ENCODE results near the gene TMEM165. TPM values are rescaled to one million over a fixed set of nuclear protein-coding genes. Genes with fewer than 3 reads are reported as not detected.

TMEM165 gene
- total and polyA plus RNA-seq, 3 donors from 2014 or later = 39.9 to 122 (median 94.8) TPM

DNA sequence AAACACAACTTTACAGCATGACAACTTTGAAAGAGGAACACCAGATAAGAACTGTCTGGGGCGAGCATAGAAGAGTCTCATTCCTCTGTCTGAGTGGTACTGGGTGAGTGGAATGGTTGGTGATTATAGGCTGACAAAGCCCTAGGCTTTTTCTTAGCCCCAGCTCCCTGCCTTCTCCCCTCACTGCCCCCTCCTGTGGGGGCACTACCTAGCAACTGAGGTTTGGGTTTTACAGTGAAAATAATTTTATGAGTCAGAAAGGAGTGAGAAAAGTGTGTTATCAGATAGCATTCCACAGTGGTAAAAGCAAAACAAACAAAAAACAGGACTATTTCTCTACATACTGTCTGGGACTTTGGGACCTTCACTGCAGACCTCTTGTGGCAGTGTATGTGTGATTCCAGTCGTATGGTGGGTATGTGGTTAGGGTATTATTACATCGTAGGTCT, 10.5 kb upstream of the TMEM165 start:
- Histone ChIP-seq H3K36me3 (ENCODE audit: low read depth, missing control alignments) (no peaks in the 10 kb centered on the region), H3K9me3 (no peaks in the 10 kb centered on the region), H3K27ac (no peak overlapping the region), H3K4me1 (no peaks in the 10 kb centered on the region), H3K27me3 (no peaks in the 10 kb centered on the region), H3K4me3 (no peak overlapping the region)
- TF ChIP-seq, protein P1, sequence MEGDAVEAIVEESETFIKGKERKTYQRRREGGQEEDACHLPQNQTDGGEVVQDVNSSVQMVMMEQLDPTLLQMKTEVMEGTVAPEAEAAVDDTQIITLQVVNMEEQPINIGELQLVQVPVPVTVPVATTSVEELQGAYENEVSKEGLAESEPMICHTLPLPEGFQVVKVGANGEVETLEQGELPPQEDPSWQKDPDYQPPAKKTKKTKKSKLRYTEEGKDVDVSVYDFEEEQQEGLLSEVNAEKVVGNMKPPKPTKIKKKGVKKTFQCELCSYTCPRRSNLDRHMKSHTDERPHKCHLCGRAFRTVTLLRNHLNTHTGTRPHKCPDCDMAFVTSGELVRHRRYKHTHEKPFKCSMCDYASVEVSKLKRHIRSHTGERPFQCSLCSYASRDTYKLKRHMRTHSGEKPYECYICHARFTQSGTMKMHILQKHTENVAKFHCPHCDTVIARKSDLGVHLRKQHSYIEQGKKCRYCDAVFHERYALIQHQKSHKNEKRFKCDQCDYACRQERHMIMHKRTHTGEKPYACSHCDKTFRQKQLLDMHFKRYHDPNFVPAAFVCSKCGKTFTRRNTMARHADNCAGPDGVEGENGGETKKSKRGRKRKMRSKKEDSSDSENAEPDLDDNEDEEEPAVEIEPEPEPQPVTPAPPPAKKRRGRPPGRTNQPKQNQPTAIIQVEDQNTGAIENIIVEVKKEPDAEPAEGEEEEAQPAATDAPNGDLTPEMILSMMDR (IDR thresholded peaks at IDR 0.05) = no peak
- no peak for TF ChIP-seq POLR2A (IDR thresholded peaks at IDR 0.05)
- no peak for DNase-seq
- intact Hi-C loops (cut with DNase I; ENCODE audit: low total_unique reads) = no loop called here
- 80 to 88% methylated on average over 3 of the region's 3 CpGs for WGBS, 2 donors

DNA sequence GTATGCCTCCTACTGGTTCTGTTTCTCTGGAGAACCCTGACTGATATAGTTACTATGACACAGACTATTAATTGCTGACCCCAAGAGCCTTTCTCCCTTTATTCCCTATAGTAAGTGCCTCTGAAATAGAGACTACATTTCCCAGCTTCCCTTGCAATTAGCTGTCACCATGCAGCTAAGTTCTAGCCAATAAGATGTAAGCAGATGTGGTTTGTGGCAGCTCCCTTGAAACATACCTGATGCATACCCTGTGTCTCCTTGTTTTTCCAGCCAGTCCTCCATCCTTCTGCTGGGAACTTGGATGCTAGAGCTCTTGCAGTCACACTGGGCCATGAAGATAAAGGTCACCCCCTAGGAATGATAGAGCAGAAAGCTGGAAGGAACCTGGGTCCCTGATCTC, 9.7 kb upstream of the TMEM165 start:
- H3K4me1 ChIP-seq = no peaks in the 10 kb centered on the region
- no peak for TF ChIP-seq POLR2A (IDR thresholded peaks at IDR 0.05)
- TF ChIP-seq, protein P1 (IDR thresholded peaks at IDR 0.05) = no peak
- H3K4me3 ChIP-seq = no peak overlapping the region
- DNase-seq = no peak
- intact Hi-C loops (cut with DNase I; ENCODE audit: low total_unique reads) = no loop called here
- H3K9me3 ChIP-seq = no peaks in the 10 kb centered on the region
- H3K36me3 ChIP-seq (ENCODE audit: low read depth, missing control alignments) = no peaks in the 10 kb centered on the region
- no peaks in the 10 kb centered on the region for H3K27me3 ChIP-seq
- no peak overlapping the region for H3K27ac ChIP-seq

DNA sequence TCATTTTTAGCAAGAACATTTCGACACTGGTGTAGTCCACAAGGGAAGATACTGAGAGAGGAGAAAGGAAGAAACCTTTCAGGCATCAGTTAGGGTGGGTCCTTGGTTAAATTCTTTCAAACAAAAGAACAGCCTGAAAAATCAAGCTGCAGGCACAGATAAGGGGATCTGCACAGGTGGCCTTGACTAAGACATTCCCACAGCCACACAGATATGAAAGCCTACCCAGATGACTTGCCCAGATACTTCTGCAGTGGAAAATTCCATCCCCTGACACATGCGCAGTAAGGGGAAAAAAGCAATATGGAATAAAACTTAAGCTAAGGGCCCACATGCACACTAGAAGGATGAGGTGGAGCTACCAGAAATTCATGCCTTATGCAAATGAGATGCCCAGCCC, 8.9 kb upstream of the TMEM165 start:
- no peak for DNase-seq
- Histone ChIP-seq H3K4me3 (no peak overlapping the region), H3K27me3 (no peaks in the 10 kb centered on the region), H3K27ac (no peak overlapping the region), H3K36me3 (ENCODE audit: low read depth, missing control alignments) (no peaks in the 10 kb centered on the region), H3K9me3 (no peaks in the 10 kb centered on the region), H3K4me1 (no peaks in the 10 kb centered on the region)
- intact Hi-C loops (cut with DNase I; ENCODE audit: low total_unique reads) = no loop called here
- TF ChIP-seq, protein P1 (IDR thresholded peaks at IDR 0.05) = no peak
- no peak for TF ChIP-seq POLR2A (IDR thresholded peaks at IDR 0.05)
- WGBS, 2 donors = 73 to 76% methylated on average over 2 of the region's 2 CpGs

- Histone ChIP-seq H3K4me1 (peaks cover 19% of the 10 kb centered on the region), H3K36me3 (ENCODE audit: low read depth, missing control alignments) (no peaks in the 10 kb centered on the region), H3K27me3 (no peaks in the 10 kb centered on the region), H3K27ac (no peak overlapping the region), H3K9me3 (no peaks in the 10 kb centered on the region), H3K4me3 (no peak overlapping the region)
- 78% methylated on average over 4 of the region's 4 CpGs for WGBS, 2 donors
- TF ChIP-seq POLR2A (IDR thresholded peaks at IDR 0.05) = no peak
- TF ChIP-seq, protein P1 (IDR thresholded peaks at IDR 0.05) = no peak
- intact Hi-C loops (cut with DNase I; ENCODE audit: low total_unique reads) = no loop called here
- DNase-seq = no peak
Measured at GRCh38 chr4:55393461-55394320, 2.1 kb upstream of the TMEM165 start.

DNA sequence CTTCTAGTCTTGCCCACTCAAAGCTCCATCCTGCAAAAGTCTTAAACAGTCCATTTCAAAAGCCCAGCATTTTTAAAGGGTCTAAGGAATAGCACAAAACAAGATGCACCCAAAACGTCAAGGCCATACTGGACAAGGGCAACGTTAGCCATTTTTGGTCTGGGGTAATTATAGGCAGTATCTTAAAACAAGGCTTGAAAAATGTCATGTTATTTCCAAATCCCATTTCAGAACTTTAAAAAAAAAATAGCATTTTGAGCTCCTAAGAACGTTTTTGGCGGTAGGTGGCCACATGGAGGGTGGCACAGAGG, 584 bp upstream of the TMEM165 start:
- 0 to 1% methylated on average over 4 of the region's 4 CpGs for WGBS, 2 donors
- no peaks in the 10 kb centered on the region for H3K36me3 ChIP-seq (ENCODE audit: low read depth, missing control alignments)
- peak overlapping the region; percentile 87 to 98 for H3K4me3 ChIP-seq
- H3K27me3 ChIP-seq = no peaks in the 10 kb centered on the region
- TF ChIP-seq POLR2A (IDR thresholded peaks at IDR 0.05) = no peak
- TF ChIP-seq, protein P1 (IDR thresholded peaks at IDR 0.05) = no peak
- H3K27ac ChIP-seq = peak overlapping the region; percentile 93 to 99
- peaks cover 23% of the 10 kb centered on the region for H3K4me1 ChIP-seq
- no peaks in the 10 kb centered on the region for H3K9me3 ChIP-seq
- no peak for DNase-seq
- intact Hi-C loops (cut with DNase I; ENCODE audit: low total_unique reads) = loop anchor here (5.0 kb wide), 1 partner anchor 152 kb away; the partner anchor contains the start of gene CLOCK
